Esophagus squamous epithelium (tissue), 5 donors: ENCODE results near the gene ANKFY1. TPM values are rescaled to one million over a fixed set of nuclear protein-coding genes. Genes with fewer than 3 reads are reported as not detected.
"Not testable (repeated sequence)": the region's sequence is repeated elsewhere in the genome, so short reads cannot be mapped to it uniquely, and the experiment has no call there.

Experiments
- DNase-seq: peaks from one replicate; lab custom pipeline; 2025; lab: John Stamatoyannopoulos, UW
- H3K27ac ChIP-seq, 4 donors: fragments of 200-600 bp; sonication (generic); one replicate each; pipeline ENCODE4 v1.5.1; 2016 to 2019; ENCODE audit warnings: mild to moderate bottlenecking in 1 of 4
- H3K27me3 ChIP-seq, 4 donors: fragments of 200-600 bp; sonication (generic); 1 replicate in 3 of 4; 2 replicates in 1 of 4; pipeline versions ENCODE4 v1.5.1 to v1.6.0; 2017 to 2021; ENCODE audit warnings: antibody characterized with exemption in 1 of 4
- H3K36me3 ChIP-seq, 3 donors: fragments of 200-600 bp; sonication (generic); one replicate each; pipeline ENCODE4 v1.5.1; 2016 to 2019
- H3K4me1 ChIP-seq, 3 donors: fragments of 200-600 bp; sonication (generic); one replicate each; pipeline ENCODE4 v1.5.1; 2017 to 2019
- H3K4me3 ChIP-seq, 4 donors: fragments of 200-600 bp; sonication (generic); 1 replicate in 3 of 4; 2 replicates in 1 of 4; pipeline ENCODE4 v1.5.1; 2016 to 2019; ENCODE audit warnings: mild to moderate bottlenecking in 2 of 4, moderate library complexity in 1 of 4
- H3K9me3 ChIP-seq, 3 donors: fragments of 200-600 bp; sonication (generic); one replicate each; pipeline ENCODE4 v1.5.1; 2016 to 2019
- CTCF ChIP-seq, 6 experiments: fragments of 450-650 bp in 4 of 6; fragments of 200-600 bp in 2 of 6; sonication (generic) in 2 of 6; IDR thresholded peaks; one replicate each; pipeline ENCODE4 v1.5.1; 2016 to 2019; ENCODE audit warnings: antibody characterized with exemption in 6 of 6, mild to moderate bottlenecking in 4 of 6, moderate library complexity in 4 of 6
- POLR2A ChIP-seq, 4 donors: fragments of 450-650 bp; IDR thresholded peaks; one replicate each; pipeline ENCODE4 v1.6.1; 2017; ENCODE audit warnings: antibody characterized with exemption in 4 of 4, mild to moderate bottlenecking in 4 of 4, moderate library complexity in 3 of 4
- WGBS, 2 donors: methylation state at CpG; one replicate each; pipeline ENCODE4 v1.1.5; 2018; 5-methylcytosine and 5-hydroxymethylcytosine counted together
- intact Hi-C: fragments of 100-400 bp; cut with DNase I; formaldehyde crosslinking; loops from one replicate; pipeline ENCODE4 v1.15.0; 2022
- total RNA-seq, 4 donors: library from RNA; depleted of rRNA; stranded (reverse); fragments of >200 nt; gene quantifications; one replicate each; pipeline ENCODE4 v1.1.0, GENCODE V29; 2016
- donor health status: DM: yes; HTN: yes; CAD: no.

ANKFY1 gene
- total RNA-seq, 4 donors from 2014 or later, result 21.0 to 34.7 (median 26.4) TPM

GRCh38 chr17:4143563-4144421, 120.0 kb downstream of the ANKFY1 start:
- Histone ChIP-seq H3K4me3 (peak overlapping the region; percentile 73 to 100 (median 90)), H3K4me1 (peaks cover 5 to 51% (median 33%) of the 10 kb centered on the region in 3 donors), H3K36me3 (peaks cover 0 to 6% (median 0%) of the 10 kb centered on the region in 3 donors), H3K9me3 (no peaks in the 10 kb centered on the region), H3K27ac (peak overlapping the region; percentile 95 to 100 (median 98)), H3K27me3 (no peaks in the 10 kb centered on the region)
- intact Hi-C loops, result no loop called here
- TF ChIP-seq POLR2A (IDR thresholded peaks at IDR 0.05), result peak in 2 of 4 donors; percentile 75 to 83
- TF ChIP-seq CTCF (IDR thresholded peaks at IDR 0.05), result peak in 2 of 6 experiments; percentile 16 to 24
- peak; percentile 61 for DNase-seq
- WGBS, 2 donors, result 0% methylated on average over 47 to 58 of the region's 69 CpGs

- Histone ChIP-seq H3K27me3 (no peaks in the 10 kb centered on the region), H3K9me3 (no peaks in the 10 kb centered on the region), H3K36me3 (peaks cover 0 to 6% (median 0%) of the 10 kb centered on the region in 3 donors), H3K4me1 (peaks cover 5 to 65% (median 38%) of the 10 kb centered on the region in 3 donors), H3K4me3 (peak overlapping the region; percentile 73 to 100 (median 90)), H3K27ac (peak overlapping the region; percentile 95 to 100 (median 98))
- whole genome bisulfite sequencing, 2 donors, result 20 to 22% methylated on average over 5 to 8 of the region's 56 CpGs
- no peak for DNase-seq
- intact Hi-C loops, result no loop called here
- TF ChIP-seq CTCF (IDR thresholded peaks at IDR 0.05) (no peak), POLR2A (IDR thresholded peaks at IDR 0.05) (no peak)
Measured at GRCh38 chr17:4142107-4142900, 121.5 kb downstream of the ANKFY1 start.

GRCh38 chr17:4140125-4140524, 123.7 kb downstream of the ANKFY1 start:
- no peak for DNase-seq
- Histone ChIP-seq H3K27me3 (no peaks in the 10 kb centered on the region), H3K27ac (peak overlapping the region in 3 of 4 donors; percentile 55 to 99 (median 95)), H3K9me3 (no peaks in the 10 kb centered on the region), H3K4me1 (peaks cover 5 to 83% (median 46%) of the 10 kb centered on the region in 3 donors), H3K4me3 (peak overlapping the region in 2 of 4 donors; percentile 6 to 98), H3K36me3 (peaks cover 0 to 14% (median 4%) of the 10 kb centered on the region in 3 donors)
- intact Hi-C loops, result no loop called here
- TF ChIP-seq POLR2A (IDR thresholded peaks at IDR 0.05) (no peak), CTCF (IDR thresholded peaks at IDR 0.05) (no peak)
- WGBS, 2 donors, result 70 to 72% methylated on average over 2 of the region's 2 CpGs

- DNase-seq, H3K27me3 ChIP-seq, intact Hi-C loops, H3K4me3 ChIP-seq, H3K9me3 ChIP-seq: not testable (repeated sequence)
- H3K27ac ChIP-seq, result peak overlapping the region in 3 of 4 donors; percentile 55 to 99 (median 95)
- 85 to 86% methylated on average over 9 of the region's 9 CpGs for WGBS, 2 donors
- peaks cover 0 to 81% (median 40%) of the 10 kb centered on the region in 3 donors for H3K4me1 ChIP-seq
- peaks cover 0 to 16% (median 4%) of the 10 kb centered on the region in 3 donors for H3K36me3 ChIP-seq
Measured at GRCh38 chr17:4138906-4139526, 124.8 kb downstream of the ANKFY1 start.

- H3K36me3 ChIP-seq, result peaks cover 0 to 26% (median 4%) of the 10 kb centered on the region in 3 donors
- H3K27me3 ChIP-seq, result no peaks in the 10 kb centered on the region
- H3K4me1 ChIP-seq, result peaks cover 0 to 70% (median 35%) of the 10 kb centered on the region in 3 donors
- WGBS, 2 donors, result 60 to 68% methylated on average over 4 to 5 of the region's 6 CpGs
- no peak overlapping the region for H3K4me3 ChIP-seq
- H3K27ac ChIP-seq, result peak overlapping the region; percentile 16 to 99 (median 77)
- no peak for TF ChIP-seq POLR2A (IDR thresholded peaks at IDR 0.05)
- no peak for TF ChIP-seq CTCF (IDR thresholded peaks at IDR 0.05)
- no peaks in the 10 kb centered on the region for H3K9me3 ChIP-seq
- intact Hi-C loops, result no loop called here
- DNase-seq, result no peak
Measured at GRCh38 chr17:4136373-4136772, 127.4 kb downstream of the ANKFY1 start.
